GM19395 (cell line): Measurements from ENCODE around the gene CSGALNACT2.
"Not testable (repeated sequence)": the region's sequence is repeated elsewhere in the genome, so short reads cannot be mapped to it uniquely, and the experiment has no call there.

Experiments used
- ATAC-seq: cut with Tn5 transposase; IDR thresholded peaks from one replicate; pipeline ENCODE4 v1.9.1; 2021; ENCODE audit warnings: mild to moderate bottlenecking, moderate library complexity; ENCODE audit not compliant: unreplicated experiment

CSGALNACT2 gene

GRCh38 chr10:43212043-43212721, 73.9 kb downstream of the CSGALNACT2 start:
- no peak for ATAC-seq

GRCh38 chr10:43214071-43214955, 76.1 kb downstream of the CSGALNACT2 start:
- no peak for ATAC-seq

- no peak for ATAC-seq
These were observed 76.8 kb downstream of the CSGALNACT2 start for GRCh38 chr10:43214956-43215561.

- ATAC-seq, result no peak
These were observed 77.7 kb downstream of the CSGALNACT2 start for GRCh38 chr10:43215758-43216455.

GRCh38 chr10:43216931-43217562, 78.8 kb downstream of the CSGALNACT2 start:
- no peak for ATAC-seq

GRCh38 chr10:43217563-43218205, 79.4 kb downstream of the CSGALNACT2 start:
- no peak for ATAC-seq

- ATAC-seq, result no peak
These were observed 80.1 kb downstream of the CSGALNACT2 start for GRCh38 chr10:43218206-43218950.

GRCh38 chr10:43218951-43219837, 80.9 kb downstream of the CSGALNACT2 start:
- ATAC-seq, result no peak

GRCh38 chr10:43219848-43220247, 81.6 kb downstream of the CSGALNACT2 start:
- ATAC-seq, result no peak

GRCh38 chr10:43220251-43220650, 82.0 kb downstream of the CSGALNACT2 start:
- not testable (repeated sequence) for ATAC-seq

GRCh38 chr10:43220657-43221418, 82.6 kb downstream of the CSGALNACT2 start:
- peak; percentile 51 for ATAC-seq

- ATAC-seq, result peak; percentile 8
These were observed 83.4 kb downstream of the CSGALNACT2 start for GRCh38 chr10:43221419-43222209.

GRCh38 chr10:43222210-43222720, 84.0 kb downstream of the CSGALNACT2 start:
- no peak for ATAC-seq

- ATAC-seq, result no peak
These were observed 84.8 kb downstream of the CSGALNACT2 start for GRCh38 chr10:43223056-43223455.

- no peak for ATAC-seq
These were observed 86.1 kb downstream of the CSGALNACT2 start for GRCh38 chr10:43224321-43224720.

- ATAC-seq, result no peak
These were observed 87.0 kb downstream of the CSGALNACT2 start for GRCh38 chr10:43225004-43225786.
